Measurements from ENCODE around the gene SIAH3.

SIAH3 gene

GRCh38 chr13:45831851-45832250 lies 19.7 kb downstream of the SIAH3 start:
- H3K4me3 ChIP-seq (ENCODE audit: low read length) = no peak overlapping the region
- H3K27me3 ChIP-seq (ENCODE audit: control insufficient read depth, insufficient read depth, low read length) = no peaks in the 10 kb centered on the region
- H3K9me3 ChIP-seq (ENCODE audit: control insufficient read depth, low read length) = no peaks in the 10 kb centered on the region
- H3K36me3 ChIP-seq (ENCODE audit: control insufficient read depth, insufficient read depth, low read length) = no peaks in the 10 kb centered on the region
- H3K9ac ChIP-seq (ENCODE audit: low read length) = no peak overlapping the region
- H3K4me1 ChIP-seq (ENCODE audit: control insufficient read depth, insufficient read depth, low read length) = no peaks in the 10 kb centered on the region

GRCh38 chr13:45830121-45830520 lies 21.4 kb downstream of the SIAH3 start:
- no peak overlapping the region for H3K4me3 ChIP-seq (ENCODE audit: low read length)
- no peak overlapping the region for H3K9ac ChIP-seq (ENCODE audit: low read length)
- H3K4me1 ChIP-seq (ENCODE audit: control insufficient read depth, insufficient read depth, low read length) = no peaks in the 10 kb centered on the region
- H3K27me3 ChIP-seq (ENCODE audit: control insufficient read depth, insufficient read depth, low read length) = no peaks in the 10 kb centered on the region
- H3K36me3 ChIP-seq (ENCODE audit: control insufficient read depth, insufficient read depth, low read length) = no peaks in the 10 kb centered on the region
- no peaks in the 10 kb centered on the region for H3K9me3 ChIP-seq (ENCODE audit: control insufficient read depth, low read length)

- H3K9me3 ChIP-seq (ENCODE audit: control insufficient read depth, low read length) = no peaks in the 10 kb centered on the region
- H3K9ac ChIP-seq (ENCODE audit: low read length) = no peak overlapping the region
- H3K36me3 ChIP-seq (ENCODE audit: control insufficient read depth, insufficient read depth, low read length) = no peaks in the 10 kb centered on the region
- H3K4me3 ChIP-seq (ENCODE audit: low read length) = no peak overlapping the region
- no peaks in the 10 kb centered on the region for H3K4me1 ChIP-seq (ENCODE audit: control insufficient read depth, insufficient read depth, low read length)
- no peaks in the 10 kb centered on the region for H3K27me3 ChIP-seq (ENCODE audit: control insufficient read depth, insufficient read depth, low read length)
Observed at GRCh38 chr13:45828256-45828968, 23.1 kb downstream of the SIAH3 start.

- Histone ChIP-seq H3K4me1 (ENCODE audit: control insufficient read depth, insufficient read depth, low read length) (no peaks in the 10 kb centered on the region), H3K9me3 (ENCODE audit: control insufficient read depth, low read length) (no peaks in the 10 kb centered on the region), H3K36me3 (ENCODE audit: control insufficient read depth, insufficient read depth, low read length) (no peaks in the 10 kb centered on the region)
Observed at GRCh38 chr13:45827318-45827717, 24.2 kb downstream of the SIAH3 start.

GRCh38 chr13:45826731-45827130 lies 24.8 kb downstream of the SIAH3 start:
- Histone ChIP-seq H3K27me3 (ENCODE audit: control insufficient read depth, insufficient read depth, low read length) (no peaks in the 10 kb centered on the region), H3K9ac (ENCODE audit: low read length) (no peak overlapping the region), H3K4me1 (ENCODE audit: control insufficient read depth, insufficient read depth, low read length) (no peaks in the 10 kb centered on the region), H3K36me3 (ENCODE audit: control insufficient read depth, insufficient read depth, low read length) (no peaks in the 10 kb centered on the region), H3K9me3 (ENCODE audit: control insufficient read depth, low read length) (no peaks in the 10 kb centered on the region), H3K4me3 (ENCODE audit: low read length) (no peak overlapping the region)

More at GRCh38 chr13:45827318-45827717, 24.2 kb downstream of the SIAH3 start:
- Histone ChIP-seq H3K9ac (ENCODE audit: low read length) (no peak overlapping the region), H3K27me3 (ENCODE audit: control insufficient read depth, insufficient read depth, low read length) (no peaks in the 10 kb centered on the region), H3K4me3 (ENCODE audit: low read length) (no peak overlapping the region)

GRCh38 chr13:45825387-45825650 lies 26.2 kb downstream of the SIAH3 start:
- no peak overlapping the region for H3K9ac ChIP-seq (ENCODE audit: low read length)
- no peak overlapping the region for H3K4me3 ChIP-seq (ENCODE audit: low read length)

GRCh38 chr13:45823583-45823982 lies 28.0 kb downstream of the SIAH3 start:
- Histone ChIP-seq H3K36me3 (ENCODE audit: control insufficient read depth, insufficient read depth, low read length) (no peaks in the 10 kb centered on the region), H3K9ac (ENCODE audit: low read length) (no peak overlapping the region), H3K4me1 (ENCODE audit: control insufficient read depth, insufficient read depth, low read length) (no peaks in the 10 kb centered on the region), H3K4me3 (ENCODE audit: low read length) (no peak overlapping the region), H3K27me3 (ENCODE audit: control insufficient read depth, insufficient read depth, low read length) (no peaks in the 10 kb centered on the region), H3K9me3 (ENCODE audit: control insufficient read depth, low read length) (no peaks in the 10 kb centered on the region)

More at GRCh38 chr13:45825387-45825650, 26.2 kb downstream of the SIAH3 start:
- no peaks in the 10 kb centered on the region for H3K36me3 ChIP-seq (ENCODE audit: control insufficient read depth, insufficient read depth, low read length)
- no peaks in the 10 kb centered on the region for H3K4me1 ChIP-seq (ENCODE audit: control insufficient read depth, insufficient read depth, low read length)
- no peaks in the 10 kb centered on the region for H3K9me3 ChIP-seq (ENCODE audit: control insufficient read depth, low read length)
- no peaks in the 10 kb centered on the region for H3K27me3 ChIP-seq (ENCODE audit: control insufficient read depth, insufficient read depth, low read length)

GRCh38 chr13:45821811-45822210 lies 29.7 kb downstream of the SIAH3 start:
- Histone ChIP-seq H3K4me3 (ENCODE audit: low read length) (no peak overlapping the region), H3K27me3 (ENCODE audit: control insufficient read depth, insufficient read depth, low read length) (no peaks in the 10 kb centered on the region), H3K9ac (ENCODE audit: low read length) (no peak overlapping the region), H3K36me3 (ENCODE audit: control insufficient read depth, insufficient read depth, low read length) (no peaks in the 10 kb centered on the region), H3K9me3 (ENCODE audit: control insufficient read depth, low read length) (no peaks in the 10 kb centered on the region), H3K4me1 (ENCODE audit: control insufficient read depth, insufficient read depth, low read length) (no peaks in the 10 kb centered on the region)

- Histone ChIP-seq H3K4me3 (ENCODE audit: low read length) (no peak overlapping the region), H3K9me3 (ENCODE audit: control insufficient read depth, low read length) (no peaks in the 10 kb centered on the region), H3K4me1 (ENCODE audit: control insufficient read depth, insufficient read depth, low read length) (no peaks in the 10 kb centered on the region), H3K27me3 (ENCODE audit: control insufficient read depth, insufficient read depth, low read length) (no peaks in the 10 kb centered on the region), H3K9ac (ENCODE audit: low read length) (no peak overlapping the region), H3K36me3 (ENCODE audit: control insufficient read depth, insufficient read depth, low read length) (no peaks in the 10 kb centered on the region)
Observed at GRCh38 chr13:45820106-45820838, 31.3 kb downstream of the SIAH3 start.

- no peak overlapping the region for H3K9ac ChIP-seq (ENCODE audit: low read length)
- H3K27me3 ChIP-seq (ENCODE audit: control insufficient read depth, insufficient read depth, low read length) = no peaks in the 10 kb centered on the region
- H3K36me3 ChIP-seq (ENCODE audit: control insufficient read depth, insufficient read depth, low read length) = no peaks in the 10 kb centered on the region
- H3K4me1 ChIP-seq (ENCODE audit: control insufficient read depth, insufficient read depth, low read length) = no peaks in the 10 kb centered on the region
- H3K4me3 ChIP-seq (ENCODE audit: low read length) = no peak overlapping the region
- H3K9me3 ChIP-seq (ENCODE audit: control insufficient read depth, low read length) = no peaks in the 10 kb centered on the region
Observed at GRCh38 chr13:45817833-45818232, 33.7 kb downstream of the SIAH3 start.

GRCh38 chr13:45816427-45816826 lies 35.1 kb downstream of the SIAH3 start:
- no peaks in the 10 kb centered on the region for H3K36me3 ChIP-seq (ENCODE audit: control insufficient read depth, insufficient read depth, low read length)
- H3K9ac ChIP-seq (ENCODE audit: low read length) = no peak overlapping the region
- H3K9me3 ChIP-seq (ENCODE audit: control insufficient read depth, low read length) = no peaks in the 10 kb centered on the region
- no peaks in the 10 kb centered on the region for H3K27me3 ChIP-seq (ENCODE audit: control insufficient read depth, insufficient read depth, low read length)
- no peak overlapping the region for H3K4me3 ChIP-seq (ENCODE audit: low read length)
- no peaks in the 10 kb centered on the region for H3K4me1 ChIP-seq (ENCODE audit: control insufficient read depth, insufficient read depth, low read length)

GRCh38 chr13:45812695-45813372 lies 38.7 kb downstream of the SIAH3 start:
- Histone ChIP-seq H3K4me3 (ENCODE audit: low read length) (no peak overlapping the region), H3K4me1 (ENCODE audit: control insufficient read depth, insufficient read depth, low read length) (no peaks in the 10 kb centered on the region), H3K27me3 (ENCODE audit: control insufficient read depth, insufficient read depth, low read length) (no peaks in the 10 kb centered on the region), H3K9ac (ENCODE audit: low read length) (no peak overlapping the region), H3K36me3 (ENCODE audit: control insufficient read depth, insufficient read depth, low read length) (no peaks in the 10 kb centered on the region), H3K9me3 (ENCODE audit: control insufficient read depth, low read length) (no peaks in the 10 kb centered on the region)

Measured in mucosa of stomach (tissue), 1 donor.